ENCODE measurements around the gene WLS. TPM values are rescaled to one million over a fixed set of nuclear protein-coding genes. Genes with fewer than 3 reads are reported as not detected.

Gene WLS
- total and polyA plus RNA-seq, 2 experiments from 2014 or later = 113 to 114 TPM

- H3K27me3 ChIP-seq = no peaks in the 10 kb centered on the region
- TF ChIP-seq CTCF (IDR thresholded peaks at IDR 0.05; ENCODE audit: low read depth, low read length) = no peak
- H3K9me3 ChIP-seq (ENCODE audit: low read depth) = no peaks in the 10 kb centered on the region
- H3K4me1 ChIP-seq (ENCODE audit: low read depth) = peaks cover 25% of the 10 kb centered on the region
- peak overlapping the region; percentile 98 for H3K27ac ChIP-seq
- peaks cover 11% of the 10 kb centered on the region for H3K36me3 ChIP-seq
- DNase-seq (ENCODE audit: low read depth in 1 of 2, low spot score in 1 of 2) = peak in 1 of 2 donors; percentile 16
- no peak overlapping the region for H3K4me3 ChIP-seq
Observed at GRCh38 chr1:68142036-68142435, 90.3 kb downstream of the WLS start.

GRCh38 chr1:68141071-68142021 is 91.0 kb downstream of the WLS start:
- no peaks in the 10 kb centered on the region for H3K9me3 ChIP-seq (ENCODE audit: low read depth)
- no peaks in the 10 kb centered on the region for H3K27me3 ChIP-seq
- H3K36me3 ChIP-seq = peaks cover 12% of the 10 kb centered on the region
- peak overlapping the region; percentile 98 for H3K27ac ChIP-seq
- no peak for TF ChIP-seq CTCF (IDR thresholded peaks at IDR 0.05; ENCODE audit: low read depth, low read length)
- no peak overlapping the region for H3K4me3 ChIP-seq
- peaks cover 25% of the 10 kb centered on the region for H3K4me1 ChIP-seq (ENCODE audit: low read depth)
- peak; percentile 77 to 91 for DNase-seq (ENCODE audit: low read depth in 1 of 2, low spot score in 1 of 2)

- Histone ChIP-seq H3K4me3 (no peak overlapping the region), H3K9me3 (ENCODE audit: low read depth) (no peaks in the 10 kb centered on the region), H3K27me3 (no peaks in the 10 kb centered on the region), H3K4me1 (ENCODE audit: low read depth) (peaks cover 25% of the 10 kb centered on the region), H3K36me3 (peaks cover 18% of the 10 kb centered on the region), H3K27ac (peak overlapping the region; percentile 98)
- peak in 1 of 2 donors; percentile 54 for DNase-seq (ENCODE audit: low read depth in 1 of 2, low spot score in 1 of 2)
- no peak for TF ChIP-seq CTCF (IDR thresholded peaks at IDR 0.05; ENCODE audit: low read depth, low read length)
Observed at GRCh38 chr1:68140536-68140935, 91.8 kb downstream of the WLS start.

GRCh38 chr1:68136187-68136586 is 96.1 kb downstream of the WLS start:
- H3K27me3 ChIP-seq = no peaks in the 10 kb centered on the region
- DNase-seq (ENCODE audit: low read depth in 1 of 2, low spot score in 1 of 2) = no peak
- H3K27ac ChIP-seq = no peak overlapping the region
- no peaks in the 10 kb centered on the region for H3K9me3 ChIP-seq (ENCODE audit: low read depth)
- H3K4me3 ChIP-seq = no peak overlapping the region
- peaks cover 22% of the 10 kb centered on the region for H3K36me3 ChIP-seq
- TF ChIP-seq CTCF (IDR thresholded peaks at IDR 0.05; ENCODE audit: low read depth, low read length) = no peak
- peaks cover 9% of the 10 kb centered on the region for H3K4me1 ChIP-seq (ENCODE audit: low read depth)

GRCh38 chr1:68132426-68133130 is 99.7 kb downstream of the WLS start:
- peaks cover 22% of the 10 kb centered on the region for H3K36me3 ChIP-seq
- no peak overlapping the region for H3K27ac ChIP-seq
- H3K27me3 ChIP-seq = no peaks in the 10 kb centered on the region
- no peak for TF ChIP-seq CTCF (IDR thresholded peaks at IDR 0.05; ENCODE audit: low read depth, low read length)
- DNase-seq (ENCODE audit: low read depth in 1 of 2, low spot score in 1 of 2) = no peak
- no peak overlapping the region for H3K4me3 ChIP-seq
- peaks cover 12% of the 10 kb centered on the region for H3K4me1 ChIP-seq (ENCODE audit: low read depth)
- H3K9me3 ChIP-seq (ENCODE audit: low read depth) = no peaks in the 10 kb centered on the region

All from cardiac muscle cell (in vitro differentiated cells and primary cell).